IPS DF 4.7 (cell line): ENCODE data around the gene BCAS3.
"Not testable (repeated sequence)": the region's sequence is repeated elsewhere in the genome, so short reads cannot be mapped to it uniquely, and the experiment has no call there.

Experiments
- DNase-seq: peaks from one replicate; pipeline ENCODE4 v3.0.0-alpha.2; 2013; ENCODE audit warnings: low spot score; ENCODE audit errors: extremely low read depth

Gene BCAS3

GRCh38 chr17:60989846-60990245 lies 312.2 kb downstream of the BCAS3 start:
- DNase-seq = no peak

- no peak for DNase-seq
Measured at GRCh38 chr17:60993497-60993896, 315.8 kb downstream of the BCAS3 start.

- no peak for DNase-seq
Measured at GRCh38 chr17:60995680-60996079, 318.0 kb downstream of the BCAS3 start.

GRCh38 chr17:61000911-61001310 lies 323.3 kb downstream of the BCAS3 start:
- no peak for DNase-seq

GRCh38 chr17:61002316-61002736 lies 324.7 kb downstream of the BCAS3 start:
- no peak for DNase-seq

- no peak for DNase-seq
Measured at GRCh38 chr17:61005358-61005757, 327.7 kb downstream of the BCAS3 start.

GRCh38 chr17:61005958-61006357 lies 328.3 kb downstream of the BCAS3 start:
- not testable (repeated sequence) for DNase-seq

GRCh38 chr17:61007980-61008379 lies 330.3 kb downstream of the BCAS3 start:
- no peak for DNase-seq

- no peak for DNase-seq
Measured at GRCh38 chr17:61009663-61010062, 332.0 kb downstream of the BCAS3 start.

- DNase-seq = no peak
Measured at GRCh38 chr17:61010661-61011170, 333.1 kb downstream of the BCAS3 start.

GRCh38 chr17:61011251-61011650 lies 333.6 kb downstream of the BCAS3 start:
- DNase-seq = no peak

GRCh38 chr17:61015966-61016365 lies 338.3 kb downstream of the BCAS3 start:
- no peak for DNase-seq

- no peak for DNase-seq
Measured at GRCh38 chr17:61017317-61018006, 339.8 kb downstream of the BCAS3 start.

- no peak for DNase-seq
Measured at GRCh38 chr17:61018938-61019337, 341.3 kb downstream of the BCAS3 start.

- no peak for DNase-seq
Measured at GRCh38 chr17:61023996-61024395, 346.3 kb downstream of the BCAS3 start.

- DNase-seq = no peak
Measured at GRCh38 chr17:61026818-61027217, 349.2 kb downstream of the BCAS3 start.

- DNase-seq = no peak
Measured at GRCh38 chr17:61029181-61029580, 351.5 kb downstream of the BCAS3 start.

GRCh38 chr17:61040666-61041065 lies 363.0 kb downstream of the BCAS3 start:
- no peak for DNase-seq

GRCh38 chr17:61042348-61042747 lies 364.7 kb downstream of the BCAS3 start:
- not testable (repeated sequence) for DNase-seq

- DNase-seq = no peak
Measured at GRCh38 chr17:61047515-61047914, 369.9 kb downstream of the BCAS3 start.

GRCh38 chr17:61048376-61049106 lies 370.9 kb downstream of the BCAS3 start:
- DNase-seq = no peak

- DNase-seq = no peak
Measured at GRCh38 chr17:61053469-61053868, 375.8 kb downstream of the BCAS3 start.

GRCh38 chr17:61054436-61054835 lies 376.8 kb downstream of the BCAS3 start:
- DNase-seq = no peak
